K562 (cell line): Measurements from ENCODE around the gene DYSF. TPM values are rescaled to one million over a fixed set of nuclear protein-coding genes. Genes with fewer than 3 reads are reported as not detected.

Source experiments
- CHD4 ChIP-seq: fragments of 200-600 bp; sonication (generic); IDR thresholded peaks from 3 replicates; pipeline ENCODE4 v1.6.1; 2012; ENCODE audit warnings: low read depth, mild to moderate bottlenecking, mixed read lengths, low read length, inconsistent platforms; ENCODE audit not compliant: insufficient read depth, insufficient replicate concordance, poor library complexity, severe bottlenecking
- FOXK1 ChIP-seq: sonication (generic); formaldehyde crosslinking; IDR thresholded peaks from 2 replicates; pipeline ENCODE4 v1.8.0; 2022; ENCODE audit warnings: missing genetic modification reagents, mild to moderate bottlenecking, borderline replicate concordance
- NR3C1 ChIP-seq: sonication (generic); formaldehyde crosslinking; IDR thresholded peaks from 2 replicates; pipeline ENCODE4 v1.8.1; 2022; ENCODE audit warnings: missing genetic modification reagents
- TCF7L2 ChIP-seq: fragments of 150-350 bp; IDR thresholded peaks from 2 replicates; pipeline ENCODE4 v1.6.1; 2016; ENCODE audit warnings: low read depth, mild to moderate bottlenecking, low read length, moderate library complexity
- ZNF76 ChIP-seq: fragments of 250-450 bp; sonication (Bioruptor Pico); IDR thresholded peaks from 2 replicates; pipeline ENCODE4 v1.4.0; 2020; ENCODE audit warnings: mild to moderate bottlenecking, moderate library complexity, borderline replicate concordance
- polyA plus RNA-seq, 8 experiments: library from polyadenylated mRNA; depleted of rRNA in 4 of 8; stranded (reverse) in 5 of 8; unstranded in 3 of 8; fragments of >200 nt; fragmentation: Nextera tagmentation in 2 of 8; fragmentation: Illumina TruSeq in 1 of 8; extraction: Ambion mirVana in 2 of 8; extraction: Trizol in 1 of 8; gene quantifications; 2 replicates each; pipeline versions ENCODE4 v1.2.1 to v1.2.3, GENCODE V29; 2011 to 2014; ENCODE audit warnings: inconsistent platforms in 1 of 8, missing spikeins in 1 of 8
- total RNA-seq, 7 experiments: library from RNA; depleted of rRNA in 6 of 7; stranded (reverse); fragments of >200 nt in 6 of 7; fragmentation: Illumina TruSeq in 2 of 7; extraction: Trizol in 2 of 7; gene quantifications; 2 replicates each; pipeline versions ENCODE4 v1.2.1 to v1.2.3, GENCODE V29; 2011 to 2021; ENCODE audit warnings: low replicate concordance in 1 of 7
- TF ChIP-seq, protein P1 (sequence below): fragments of 200-600 bp; sonication (generic); IDR thresholded peaks from one replicate; pipeline ENCODE4 v1.6.1; 2012; ENCODE audit warnings: mild to moderate bottlenecking, low read depth, low read length, inconsistent platforms
- TF ChIP-seq, protein P2 (sequence below), 2 experiments: fragments of 450-650 bp; formaldehyde crosslinking in 1 of 2; IDR thresholded peaks; 2 replicates each; pipeline versions ENCODE4 v1.4.0 to v1.6.1; 2014 to 2020; ENCODE audit warnings: mild to moderate bottlenecking in 2 of 2, borderline replicate concordance in 1 of 2, low read depth in 1 of 2

Gene DYSF
- total and polyA plus RNA-seq, 9 of the 15 experiments (the other 6 are each of a cell fraction or from before 2014, with no cell fraction given), result 0.01 to 0.80 (median 0.29) TPM

DNA sequence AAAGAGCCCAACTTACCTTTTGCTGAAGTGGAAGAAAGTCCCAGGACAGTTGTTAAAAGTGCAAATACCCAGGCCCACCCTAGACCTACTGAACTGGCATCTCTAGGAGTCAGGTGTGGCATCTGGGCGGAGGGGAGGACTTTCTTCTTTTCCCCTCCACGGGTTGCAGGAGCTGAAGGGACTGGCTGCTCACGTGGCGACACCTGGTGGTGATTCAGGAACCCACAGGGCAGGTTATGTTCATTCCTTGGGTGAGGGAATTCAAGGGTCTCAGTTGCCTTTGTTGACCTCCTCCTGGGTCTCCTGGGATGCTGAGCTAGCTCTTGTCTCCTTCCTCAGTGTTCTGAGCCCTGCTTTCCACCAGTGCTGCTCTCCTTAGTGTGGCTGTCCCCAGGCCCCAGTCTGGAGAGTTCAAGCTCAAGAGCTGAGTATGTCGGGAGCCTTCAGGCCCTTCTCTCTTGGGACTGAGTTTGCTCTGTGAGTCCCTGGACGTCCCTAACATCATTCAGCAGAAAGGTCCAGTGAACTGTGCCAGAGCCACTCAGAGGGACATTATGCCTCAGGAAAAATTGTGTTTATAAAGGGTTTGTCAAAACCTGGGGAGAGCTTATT lies 56.9 kb downstream of the DYSF start (continued):
- TF ChIP-seq, protein P1, sequence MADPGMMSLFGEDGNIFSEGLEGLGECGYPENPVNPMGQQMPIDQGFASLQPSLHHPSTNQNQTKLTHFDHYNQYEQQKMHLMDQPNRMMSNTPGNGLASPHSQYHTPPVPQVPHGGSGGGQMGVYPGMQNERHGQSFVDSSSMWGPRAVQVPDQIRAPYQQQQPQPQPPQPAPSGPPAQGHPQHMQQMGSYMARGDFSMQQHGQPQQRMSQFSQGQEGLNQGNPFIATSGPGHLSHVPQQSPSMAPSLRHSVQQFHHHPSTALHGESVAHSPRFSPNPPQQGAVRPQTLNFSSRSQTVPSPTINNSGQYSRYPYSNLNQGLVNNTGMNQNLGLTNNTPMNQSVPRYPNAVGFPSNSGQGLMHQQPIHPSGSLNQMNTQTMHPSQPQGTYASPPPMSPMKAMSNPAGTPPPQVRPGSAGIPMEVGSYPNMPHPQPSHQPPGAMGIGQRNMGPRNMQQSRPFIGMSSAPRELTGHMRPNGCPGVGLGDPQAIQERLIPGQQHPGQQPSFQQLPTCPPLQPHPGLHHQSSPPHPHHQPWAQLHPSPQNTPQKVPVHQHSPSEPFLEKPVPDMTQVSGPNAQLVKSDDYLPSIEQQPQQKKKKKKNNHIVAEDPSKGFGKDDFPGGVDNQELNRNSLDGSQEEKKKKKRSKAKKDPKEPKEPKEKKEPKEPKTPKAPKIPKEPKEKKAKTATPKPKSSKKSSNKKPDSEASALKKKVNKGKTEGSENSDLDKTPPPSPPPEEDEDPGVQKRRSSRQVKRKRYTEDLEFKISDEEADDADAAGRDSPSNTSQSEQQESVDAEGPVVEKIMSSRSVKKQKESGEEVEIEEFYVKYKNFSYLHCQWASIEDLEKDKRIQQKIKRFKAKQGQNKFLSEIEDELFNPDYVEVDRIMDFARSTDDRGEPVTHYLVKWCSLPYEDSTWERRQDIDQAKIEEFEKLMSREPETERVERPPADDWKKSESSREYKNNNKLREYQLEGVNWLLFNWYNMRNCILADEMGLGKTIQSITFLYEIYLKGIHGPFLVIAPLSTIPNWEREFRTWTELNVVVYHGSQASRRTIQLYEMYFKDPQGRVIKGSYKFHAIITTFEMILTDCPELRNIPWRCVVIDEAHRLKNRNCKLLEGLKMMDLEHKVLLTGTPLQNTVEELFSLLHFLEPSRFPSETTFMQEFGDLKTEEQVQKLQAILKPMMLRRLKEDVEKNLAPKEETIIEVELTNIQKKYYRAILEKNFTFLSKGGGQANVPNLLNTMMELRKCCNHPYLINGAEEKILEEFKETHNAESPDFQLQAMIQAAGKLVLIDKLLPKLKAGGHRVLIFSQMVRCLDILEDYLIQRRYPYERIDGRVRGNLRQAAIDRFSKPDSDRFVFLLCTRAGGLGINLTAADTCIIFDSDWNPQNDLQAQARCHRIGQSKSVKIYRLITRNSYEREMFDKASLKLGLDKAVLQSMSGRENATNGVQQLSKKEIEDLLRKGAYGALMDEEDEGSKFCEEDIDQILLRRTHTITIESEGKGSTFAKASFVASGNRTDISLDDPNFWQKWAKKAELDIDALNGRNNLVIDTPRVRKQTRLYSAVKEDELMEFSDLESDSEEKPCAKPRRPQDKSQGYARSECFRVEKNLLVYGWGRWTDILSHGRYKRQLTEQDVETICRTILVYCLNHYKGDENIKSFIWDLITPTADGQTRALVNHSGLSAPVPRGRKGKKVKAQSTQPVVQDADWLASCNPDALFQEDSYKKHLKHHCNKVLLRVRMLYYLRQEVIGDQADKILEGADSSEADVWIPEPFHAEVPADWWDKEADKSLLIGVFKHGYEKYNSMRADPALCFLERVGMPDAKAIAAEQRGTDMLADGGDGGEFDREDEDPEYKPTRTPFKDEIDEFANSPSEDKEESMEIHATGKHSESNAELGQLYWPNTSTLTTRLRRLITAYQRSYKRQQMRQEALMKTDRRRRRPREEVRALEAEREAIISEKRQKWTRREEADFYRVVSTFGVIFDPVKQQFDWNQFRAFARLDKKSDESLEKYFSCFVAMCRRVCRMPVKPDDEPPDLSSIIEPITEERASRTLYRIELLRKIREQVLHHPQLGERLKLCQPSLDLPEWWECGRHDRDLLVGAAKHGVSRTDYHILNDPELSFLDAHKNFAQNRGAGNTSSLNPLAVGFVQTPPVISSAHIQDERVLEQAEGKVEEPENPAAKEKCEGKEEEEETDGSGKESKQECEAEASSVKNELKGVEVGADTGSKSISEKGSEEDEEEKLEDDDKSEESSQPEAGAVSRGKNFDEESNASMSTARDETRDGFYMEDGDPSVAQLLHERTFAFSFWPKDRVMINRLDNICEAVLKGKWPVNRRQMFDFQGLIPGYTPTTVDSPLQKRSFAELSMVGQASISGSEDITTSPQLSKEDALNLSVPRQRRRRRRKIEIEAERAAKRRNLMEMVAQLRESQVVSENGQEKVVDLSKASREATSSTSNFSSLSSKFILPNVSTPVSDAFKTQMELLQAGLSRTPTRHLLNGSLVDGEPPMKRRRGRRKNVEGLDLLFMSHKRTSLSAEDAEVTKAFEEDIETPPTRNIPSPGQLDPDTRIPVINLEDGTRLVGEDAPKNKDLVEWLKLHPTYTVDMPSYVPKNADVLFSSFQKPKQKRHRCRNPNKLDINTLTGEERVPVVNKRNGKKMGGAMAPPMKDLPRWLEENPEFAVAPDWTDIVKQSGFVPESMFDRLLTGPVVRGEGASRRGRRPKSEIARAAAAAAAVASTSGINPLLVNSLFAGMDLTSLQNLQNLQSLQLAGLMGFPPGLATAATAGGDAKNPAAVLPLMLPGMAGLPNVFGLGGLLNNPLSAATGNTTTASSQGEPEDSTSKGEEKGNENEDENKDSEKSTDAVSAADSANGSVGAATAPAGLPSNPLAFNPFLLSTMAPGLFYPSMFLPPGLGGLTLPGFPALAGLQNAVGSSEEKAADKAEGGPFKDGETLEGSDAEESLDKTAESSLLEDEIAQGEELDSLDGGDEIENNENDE, result no peak
- no peak for TF ChIP-seq NR3C1 (CRISPR knock-in tag)
- TF ChIP-seq FOXK1, result no peak
- no peak for TF ChIP-seq TCF7L2
- TF ChIP-seq CHD4, result no peak
- TF ChIP-seq ZNF76 (CRISPR knock-in tag), result no peak
- TF ChIP-seq, protein P2, sequence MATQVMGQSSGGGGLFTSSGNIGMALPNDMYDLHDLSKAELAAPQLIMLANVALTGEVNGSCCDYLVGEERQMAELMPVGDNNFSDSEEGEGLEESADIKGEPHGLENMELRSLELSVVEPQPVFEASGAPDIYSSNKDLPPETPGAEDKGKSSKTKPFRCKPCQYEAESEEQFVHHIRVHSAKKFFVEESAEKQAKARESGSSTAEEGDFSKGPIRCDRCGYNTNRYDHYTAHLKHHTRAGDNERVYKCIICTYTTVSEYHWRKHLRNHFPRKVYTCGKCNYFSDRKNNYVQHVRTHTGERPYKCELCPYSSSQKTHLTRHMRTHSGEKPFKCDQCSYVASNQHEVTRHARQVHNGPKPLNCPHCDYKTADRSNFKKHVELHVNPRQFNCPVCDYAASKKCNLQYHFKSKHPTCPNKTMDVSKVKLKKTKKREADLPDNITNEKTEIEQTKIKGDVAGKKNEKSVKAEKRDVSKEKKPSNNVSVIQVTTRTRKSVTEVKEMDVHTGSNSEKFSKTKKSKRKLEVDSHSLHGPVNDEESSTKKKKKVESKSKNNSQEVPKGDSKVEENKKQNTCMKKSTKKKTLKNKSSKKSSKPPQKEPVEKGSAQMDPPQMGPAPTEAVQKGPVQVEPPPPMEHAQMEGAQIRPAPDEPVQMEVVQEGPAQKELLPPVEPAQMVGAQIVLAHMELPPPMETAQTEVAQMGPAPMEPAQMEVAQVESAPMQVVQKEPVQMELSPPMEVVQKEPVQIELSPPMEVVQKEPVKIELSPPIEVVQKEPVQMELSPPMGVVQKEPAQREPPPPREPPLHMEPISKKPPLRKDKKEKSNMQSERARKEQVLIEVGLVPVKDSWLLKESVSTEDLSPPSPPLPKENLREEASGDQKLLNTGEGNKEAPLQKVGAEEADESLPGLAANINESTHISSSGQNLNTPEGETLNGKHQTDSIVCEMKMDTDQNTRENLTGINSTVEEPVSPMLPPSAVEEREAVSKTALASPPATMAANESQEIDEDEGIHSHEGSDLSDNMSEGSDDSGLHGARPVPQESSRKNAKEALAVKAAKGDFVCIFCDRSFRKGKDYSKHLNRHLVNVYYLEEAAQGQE (IDR thresholded peaks at IDR 0.05; ENCODE audit: borderline replicate concordance), result peak; percentile 89
- TF ChIP-seq, protein P2 (CRISPR knock-in tag; IDR thresholded peaks at IDR 0.05; ENCODE audit: low read depth), result no peak
